ENCODE data around the gene KRTAP9-2. TPM values are rescaled to one million over a fixed set of nuclear protein-coding genes. Genes with fewer than 3 reads are reported as not detected.
"Not testable (repeated sequence)": the region's sequence is repeated elsewhere in the genome, so short reads cannot be mapped to it uniquely, and the experiment has no call there.

Gene KRTAP9-2
- total RNA-seq, 1 experiment from 2014 or later = not detected

DNA sequence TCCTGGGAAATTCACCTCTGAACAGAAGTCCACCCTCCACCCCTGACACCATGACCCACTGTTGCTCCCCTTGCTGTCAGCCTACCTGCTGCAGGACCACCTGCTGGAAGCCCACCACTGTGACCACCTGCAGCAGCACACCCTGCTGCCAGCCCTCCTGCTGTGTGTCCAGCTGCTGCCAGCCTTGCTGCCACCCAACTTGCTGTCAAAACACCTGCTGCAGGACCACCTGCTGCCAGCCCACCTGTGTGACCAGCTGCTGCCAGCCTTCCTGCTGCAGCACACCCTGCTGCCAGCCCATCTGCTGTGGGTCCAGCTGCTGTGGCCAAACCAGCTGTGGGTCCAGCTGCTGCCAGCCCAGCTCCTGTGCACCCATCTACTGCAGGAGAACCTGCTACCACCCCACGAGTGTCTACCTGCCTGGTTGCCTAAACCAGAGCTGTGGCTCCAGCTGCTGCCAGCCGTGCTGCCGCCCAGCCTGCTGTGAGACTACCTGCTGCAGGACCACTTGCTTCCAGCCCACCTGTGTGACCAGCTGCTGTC is 49.3 kb downstream of the KRTAP9-2 start, which contains the start of gene KRTAP9-7:
KRTAP9-7 (plus strand) TSS at position 51 of the 543 bp plus-strand sequence; CDS start at position 51, 0 bp downstream.
- H3K4me1 ChIP-seq (ENCODE audit: control insufficient read depth in 1 of 2, insufficient read depth in 2 of 2, low read length in 2 of 2); BruUV-seq (replicated peaks); H3K9ac ChIP-seq (ENCODE audit: low read length); H2AFZ ChIP-seq (ENCODE audit: low read depth, low read length, poor library complexity, severe bottlenecking); CTCF ChIA-PET; H3K36me3 ChIP-seq (ENCODE audit: control insufficient read depth in 1 of 2, insufficient read depth in 2 of 2, low read length in 2 of 2); H3K4me3 ChIP-seq (replicated peaks in 1 of 2; ENCODE audit: low read depth in 1 of 2, low read length in 2 of 2); H4K20me1 ChIP-seq (ENCODE audit: insufficient read depth); H3K9me3 ChIP-seq (ENCODE audit: control insufficient read depth in 1 of 2, insufficient read depth in 1 of 2, low read depth in 1 of 2, low read length in 2 of 2); H3K27ac ChIP-seq (ENCODE audit: low read depth, low read length); H3K4me2 ChIP-seq (ENCODE audit: low read length); DNase-seq (ENCODE audit: low read depth, low spot score); ATAC-seq; H3K9me2 ChIP-seq (ENCODE audit: insufficient read depth); H3K27me3 ChIP-seq (ENCODE audit: insufficient read depth, low read length); RAD21 ChIA-PET (ENCODE audit: low non-redundant PET in 1 of 2, low total read pairs in 2 of 2, uncharacterized antibody in 2 of 2, unreplicated experiment in 2 of 2); POLR2A ChIA-PET; H3K79me2 ChIP-seq (ENCODE audit: insufficient read depth, low read length): not testable (repeated sequence)
- intact Hi-C loops (cut with micrococcal nuclease) = loop anchor here (1.0 kb wide), 1 partner anchor 11 kb away; no protein-coding TSS in a partner anchor

Other genes with a start within 250 kb of the KRTAP9-2 start
- not detected for gene KRT40, start 242.3 kb upstream of the KRTAP9-2 start, total RNA-seq (2021; ENCODE audit: unreplicated experiment)
- not detected for gene KRTAP3-3, start 232.5 kb upstream of the KRTAP9-2 start, total RNA-seq (2021; ENCODE audit: unreplicated experiment)
- not detected for gene KRTAP3-2, start 226.7 kb upstream of the KRTAP9-2 start, total RNA-seq (2021; ENCODE audit: unreplicated experiment)
- gene KRTAP3-1, start 217.5 kb upstream of the KRTAP9-2 start, total RNA-seq (2021; ENCODE audit: unreplicated experiment) = not detected
- not detected for gene KRTAP1-5, start 199.4 kb upstream of the KRTAP9-2 start, total RNA-seq (2021; ENCODE audit: unreplicated experiment)
- not detected for gene KRTAP1-4, start 196.5 kb upstream of the KRTAP9-2 start, total RNA-seq (2021; ENCODE audit: unreplicated experiment)
- gene KRTAP1-3, start 191.8 kb upstream of the KRTAP9-2 start, total RNA-seq (2021; ENCODE audit: unreplicated experiment) = not detected
- gene KRTAP1-1, start 185.2 kb upstream of the KRTAP9-2 start, total RNA-seq (2021; ENCODE audit: unreplicated experiment) = not detected
- not detected for gene KRTAP2-1, start 179.3 kb upstream of the KRTAP9-2 start, total RNA-seq (2021; ENCODE audit: unreplicated experiment)
- 1.2 TPM for gene KRTAP2-2, start 171.4 kb upstream of the KRTAP9-2 start, total RNA-seq (2021; ENCODE audit: unreplicated experiment)
- 6.3 TPM for gene KRTAP2-3, start 166.5 kb upstream of the KRTAP9-2 start, total RNA-seq (2021; ENCODE audit: unreplicated experiment)
- gene KRTAP2-4, start 160.8 kb upstream of the KRTAP9-2 start, total RNA-seq (2021; ENCODE audit: unreplicated experiment) = 0.76 TPM
- gene KRTAP4-7, start 142.5 kb upstream of the KRTAP9-2 start, total RNA-seq (2021; ENCODE audit: unreplicated experiment) = not detected
- gene KRTAP4-8, start 128.5 kb upstream of the KRTAP9-2 start, total RNA-seq (2021; ENCODE audit: unreplicated experiment) = not detected
- not detected for gene KRTAP4-16, start 124.4 kb upstream of the KRTAP9-2 start, total RNA-seq (2021; ENCODE audit: unreplicated experiment)
- gene KRTAP4-9, start 121.3 kb upstream of the KRTAP9-2 start, total RNA-seq (2021; ENCODE audit: unreplicated experiment) = not detected
- not detected for gene KRTAP4-11, start 108.3 kb upstream of the KRTAP9-2 start, total RNA-seq (2021; ENCODE audit: unreplicated experiment)
- not detected for gene KRTAP4-12, start 102.5 kb upstream of the KRTAP9-2 start, total RNA-seq (2021; ENCODE audit: unreplicated experiment)
- not detected for gene KRTAP4-6, start 86.1 kb upstream of the KRTAP9-2 start, total RNA-seq (2021; ENCODE audit: unreplicated experiment)
- gene KRTAP4-5, start 76.8 kb upstream of the KRTAP9-2 start, total RNA-seq (2021; ENCODE audit: unreplicated experiment) = not detected
- not detected for gene KRTAP4-4, start 65.9 kb upstream of the KRTAP9-2 start, total RNA-seq (2021; ENCODE audit: unreplicated experiment)
- not detected for gene KRTAP4-3, start 58.4 kb upstream of the KRTAP9-2 start, total RNA-seq (2021; ENCODE audit: unreplicated experiment)
- gene KRTAP4-2, start 48.4 kb upstream of the KRTAP9-2 start, total RNA-seq (2021; ENCODE audit: unreplicated experiment) = not detected
- gene KRTAP4-1, start 41.7 kb upstream of the KRTAP9-2 start, total RNA-seq (2021; ENCODE audit: unreplicated experiment) = not detected
- gene KRTAP9-1, start 36.8 kb upstream of the KRTAP9-2 start, total RNA-seq (2021; ENCODE audit: unreplicated experiment) = not detected
- not detected for gene KRTAP9-3, start 5.8 kb downstream of the KRTAP9-2 start, total RNA-seq (2021; ENCODE audit: unreplicated experiment)
- gene KRTAP9-8, start 11.4 kb downstream of the KRTAP9-2 start, total RNA-seq (2021; ENCODE audit: unreplicated experiment) = not detected
- gene KRTAP9-4, start 23.0 kb downstream of the KRTAP9-2 start, total RNA-seq (2021; ENCODE audit: unreplicated experiment) = not detected
- not detected for gene KRTAP9-9, start 28.7 kb downstream of the KRTAP9-2 start, total RNA-seq (2021; ENCODE audit: unreplicated experiment)
- not detected for gene KRTAP9-6, start 38.7 kb downstream of the KRTAP9-2 start, total RNA-seq (2021; ENCODE audit: unreplicated experiment)
- gene KRTAP9-7, start 49.0 kb downstream of the KRTAP9-2 start, total RNA-seq (2021; ENCODE audit: unreplicated experiment) = not detected
- gene KRTAP29-1, start 76.2 kb downstream of the KRTAP9-2 start, total RNA-seq (2021; ENCODE audit: unreplicated experiment) = 0.22 TPM
- not detected for gene KRTAP16-1, start 82.7 kb downstream of the KRTAP9-2 start, total RNA-seq (2021; ENCODE audit: unreplicated experiment)
- not detected for gene KRTAP17-1, start 89.1 kb downstream of the KRTAP9-2 start, total RNA-seq (2021; ENCODE audit: unreplicated experiment)
- gene KRT33A, start 124.2 kb downstream of the KRTAP9-2 start, total RNA-seq (2021; ENCODE audit: unreplicated experiment) = not detected
- gene KRT33B, start 143.2 kb downstream of the KRTAP9-2 start, total RNA-seq (2021; ENCODE audit: unreplicated experiment) = not detected
- not detected for gene KRT34, start 155.7 kb downstream of the KRTAP9-2 start, total RNA-seq (2021; ENCODE audit: unreplicated experiment)
- not detected for gene KRT31, start 171.0 kb downstream of the KRTAP9-2 start, total RNA-seq (2021; ENCODE audit: unreplicated experiment)
- gene KRT37, start 197.9 kb downstream of the KRTAP9-2 start, total RNA-seq (2021; ENCODE audit: unreplicated experiment) = not detected
- gene KRT38, start 214.3 kb downstream of the KRTAP9-2 start, total RNA-seq (2021; ENCODE audit: unreplicated experiment) = not detected
- gene KRT32, start 240.7 kb downstream of the KRTAP9-2 start, total RNA-seq (2021; ENCODE audit: unreplicated experiment) = 0.42 TPM

Data from HCT116 (cell line).